HEK293T (cell line): Measurements from ENCODE around the gene PRPF39.

Experiments
- ARNT ChIP-seq: fragments of 450-650 bp; IDR thresholded peaks from 2 replicates; pipeline ENCODE4 v1.6.1; 2017; ENCODE audit warnings: mild to moderate bottlenecking
- BHLHE40 ChIP-seq: fragments of 450-650 bp; IDR thresholded peaks from 2 replicates; pipeline ENCODE4 v1.6.1; 2016; ENCODE audit warnings: mild to moderate bottlenecking, moderate library complexity, borderline replicate concordance
- CTBP1 ChIP-seq: fragments of 450-650 bp; IDR thresholded peaks from 2 replicates; pipeline ENCODE4 v1.6.1; 2016; ENCODE audit warnings: borderline replicate concordance
- ELF4 ChIP-seq: fragments of 450-650 bp; IDR thresholded peaks from 2 replicates; pipeline ENCODE4 v1.6.1; 2017; ENCODE audit warnings: antibody characterized with exemption
- FOXA1 ChIP-seq: fragments of 450-650 bp; IDR thresholded peaks from 2 replicates; pipeline ENCODE4 v1.6.1; 2016; ENCODE audit warnings: mild to moderate bottlenecking
- FOXK2 ChIP-seq: fragments of 450-650 bp; IDR thresholded peaks from 2 replicates; pipeline ENCODE4 v1.6.1; 2016; ENCODE audit warnings: mild to moderate bottlenecking
- FOXM1 ChIP-seq: fragments of 450-650 bp; IDR thresholded peaks from 2 replicates; pipeline ENCODE4 v1.6.1; 2017; ENCODE audit warnings: mild to moderate bottlenecking, borderline replicate concordance
- HDGF ChIP-seq: fragments of 450-650 bp; IDR thresholded peaks from 2 replicates; pipeline ENCODE4 v1.6.1; 2017; ENCODE audit warnings: antibody characterized with exemption, borderline replicate concordance
- NFRKB ChIP-seq: fragments of 450-650 bp; IDR thresholded peaks from 2 replicates; pipeline ENCODE4 v1.6.1; 2016; ENCODE audit warnings: mild to moderate bottlenecking, moderate library complexity
- SP1 ChIP-seq: fragments of 450-650 bp; IDR thresholded peaks from 2 replicates; pipeline ENCODE4 v1.6.1; 2017
- SUZ12 ChIP-seq: fragments of 450-650 bp; IDR thresholded peaks from 2 replicates; pipeline ENCODE4 v1.6.1; 2016; ENCODE audit warnings: mild to moderate bottlenecking
- TARDBP ChIP-seq: fragments of 450-650 bp; IDR thresholded peaks from 2 replicates; pipeline ENCODE4 v1.6.1; 2016
- TF ChIP-seq, protein P1 (sequence below): fragments of 450-650 bp; IDR thresholded peaks from 2 replicates; pipeline ENCODE4 v1.6.1; 2016

DNA sequence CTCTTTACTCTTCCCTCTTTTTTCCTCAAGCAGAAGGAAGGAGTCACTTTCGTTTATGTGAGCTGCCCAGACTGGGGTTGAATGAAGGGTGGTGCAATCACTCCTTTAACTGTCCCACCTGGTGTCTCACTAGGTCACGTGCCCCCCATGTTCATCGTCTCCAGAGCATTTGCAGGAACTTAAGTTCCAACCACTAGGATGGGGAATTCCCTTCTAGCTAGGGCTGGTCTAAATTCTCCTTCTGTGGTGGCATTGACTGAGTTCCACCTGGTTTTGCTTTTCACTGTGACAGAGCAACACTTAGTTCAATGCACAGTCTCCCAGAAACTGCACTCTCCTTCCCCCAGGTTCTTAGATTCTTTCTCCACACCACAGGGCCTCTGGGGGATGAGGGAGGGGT lies 61.3 kb downstream of the PRPF39 start:
- no peak for TF ChIP-seq ARNT
- no peak for TF ChIP-seq FOXM1
- TF ChIP-seq SP1 = no peak
- no peak for TF ChIP-seq SUZ12
- no peak for TF ChIP-seq TARDBP
- no peak for TF ChIP-seq FOXA1
- TF ChIP-seq, protein P1, sequence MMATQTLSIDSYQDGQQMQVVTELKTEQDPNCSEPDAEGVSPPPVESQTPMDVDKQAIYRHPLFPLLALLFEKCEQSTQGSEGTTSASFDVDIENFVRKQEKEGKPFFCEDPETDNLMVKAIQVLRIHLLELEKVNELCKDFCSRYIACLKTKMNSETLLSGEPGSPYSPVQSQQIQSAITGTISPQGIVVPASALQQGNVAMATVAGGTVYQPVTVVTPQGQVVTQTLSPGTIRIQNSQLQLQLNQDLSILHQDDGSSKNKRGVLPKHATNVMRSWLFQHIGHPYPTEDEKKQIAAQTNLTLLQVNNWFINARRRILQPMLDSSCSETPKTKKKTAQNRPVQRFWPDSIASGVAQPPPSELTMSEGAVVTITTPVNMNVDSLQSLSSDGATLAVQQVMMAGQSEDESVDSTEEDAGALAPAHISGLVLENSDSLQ = no peak
- TF ChIP-seq ELF4 = no peak
- no peak for TF ChIP-seq CTBP1
- no peak for TF ChIP-seq HDGF
- no peak for TF ChIP-seq FOXK2
- no peak for TF ChIP-seq BHLHE40
- no peak for TF ChIP-seq NFRKB
